GM12875 (cell line): ENCODE results near the gene RHAG.

Experiments
- H3K4me3 ChIP-seq: one replicate; pipeline ENCODE4 v1.5.1; 2011; ENCODE audit warnings: low read depth, low read length, control low read depth
- TF ChIP-seq, protein P1 (sequence below): IDR thresholded peaks from 2 replicates; pipeline ENCODE4 v1.5.1; 2011; ENCODE audit warnings: low read depth, mild to moderate bottlenecking, control low read depth, inconsistent platforms, low read length, moderate library complexity, borderline replicate concordance; ENCODE audit not compliant: insufficient read depth

The RHAG gene

DNA sequence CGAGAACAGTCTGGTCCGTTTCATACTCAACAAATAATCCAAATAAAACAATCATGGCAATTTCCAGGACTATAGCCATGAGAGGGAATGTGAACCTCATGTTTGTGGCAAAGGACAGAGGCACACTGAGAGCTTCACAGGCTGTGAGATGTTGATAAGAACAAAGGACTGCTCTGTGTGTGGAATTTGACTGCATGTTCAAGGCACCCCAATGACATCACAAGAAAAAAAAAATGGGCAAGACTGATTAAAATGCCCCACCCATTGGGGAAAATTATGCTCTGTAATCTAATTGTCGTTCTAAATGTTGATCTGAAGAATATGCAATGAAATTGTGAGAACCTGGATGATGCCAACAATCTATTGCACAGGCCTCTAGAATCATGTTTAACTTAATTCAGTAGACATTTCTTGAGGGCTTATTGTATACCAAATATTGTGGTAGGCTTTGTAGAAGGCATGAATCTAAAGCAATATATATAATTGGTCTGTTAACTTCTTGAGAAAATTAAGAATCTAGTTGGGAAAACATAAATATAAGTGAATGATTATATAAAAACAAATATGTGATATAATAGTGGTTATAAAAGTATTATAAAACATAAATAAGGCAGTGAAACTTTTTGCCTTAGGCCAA, at the start of gene RHAG:
TSS of gene RHAG (minus strand) at position 127 of the 637 bp plus-strand sequence. CDS start at position 100, 27 bp downstream.
- TF ChIP-seq, protein P1, sequence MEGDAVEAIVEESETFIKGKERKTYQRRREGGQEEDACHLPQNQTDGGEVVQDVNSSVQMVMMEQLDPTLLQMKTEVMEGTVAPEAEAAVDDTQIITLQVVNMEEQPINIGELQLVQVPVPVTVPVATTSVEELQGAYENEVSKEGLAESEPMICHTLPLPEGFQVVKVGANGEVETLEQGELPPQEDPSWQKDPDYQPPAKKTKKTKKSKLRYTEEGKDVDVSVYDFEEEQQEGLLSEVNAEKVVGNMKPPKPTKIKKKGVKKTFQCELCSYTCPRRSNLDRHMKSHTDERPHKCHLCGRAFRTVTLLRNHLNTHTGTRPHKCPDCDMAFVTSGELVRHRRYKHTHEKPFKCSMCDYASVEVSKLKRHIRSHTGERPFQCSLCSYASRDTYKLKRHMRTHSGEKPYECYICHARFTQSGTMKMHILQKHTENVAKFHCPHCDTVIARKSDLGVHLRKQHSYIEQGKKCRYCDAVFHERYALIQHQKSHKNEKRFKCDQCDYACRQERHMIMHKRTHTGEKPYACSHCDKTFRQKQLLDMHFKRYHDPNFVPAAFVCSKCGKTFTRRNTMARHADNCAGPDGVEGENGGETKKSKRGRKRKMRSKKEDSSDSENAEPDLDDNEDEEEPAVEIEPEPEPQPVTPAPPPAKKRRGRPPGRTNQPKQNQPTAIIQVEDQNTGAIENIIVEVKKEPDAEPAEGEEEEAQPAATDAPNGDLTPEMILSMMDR = no peak
- H3K4me3 ChIP-seq = no peak within 1 kb of the TSS

DNA sequence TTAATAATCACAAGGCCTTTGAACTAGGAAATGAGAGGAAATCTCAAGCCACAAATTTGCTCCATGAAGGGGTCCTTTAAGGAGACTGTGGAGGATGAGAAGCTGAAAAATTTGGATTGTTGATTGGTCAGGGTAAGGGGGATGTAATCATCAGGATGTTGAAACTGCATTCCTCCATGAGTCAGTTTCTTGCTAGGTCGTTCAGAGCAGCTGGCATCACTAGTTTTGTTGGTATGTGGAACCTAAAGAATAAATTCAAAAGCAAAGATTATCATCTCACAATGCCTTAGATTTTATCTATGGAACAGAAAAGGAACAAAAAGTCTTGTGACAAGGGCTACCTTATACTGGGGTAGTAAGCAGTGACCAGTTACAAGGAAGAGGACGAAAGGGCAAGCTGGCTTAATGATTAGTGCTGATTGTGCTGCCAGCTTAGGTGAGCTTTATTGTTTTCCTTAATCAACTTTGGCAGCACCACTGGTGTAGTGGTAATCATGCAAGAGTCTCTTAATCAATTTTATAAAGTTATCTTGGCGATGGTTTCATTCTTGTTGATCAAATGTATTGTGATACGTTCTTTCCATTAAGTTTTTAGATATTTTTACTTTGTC, 40.1 kb upstream of the RHAG start:
- TF ChIP-seq, protein P1 = no peak
- H3K4me3 ChIP-seq = no peak overlapping the region

GRCh38 chr6:49675816-49676215, 39.2 kb upstream of the RHAG start:
- no peak overlapping the region for H3K4me3 ChIP-seq
- TF ChIP-seq, protein P1 = no peak

DNA sequence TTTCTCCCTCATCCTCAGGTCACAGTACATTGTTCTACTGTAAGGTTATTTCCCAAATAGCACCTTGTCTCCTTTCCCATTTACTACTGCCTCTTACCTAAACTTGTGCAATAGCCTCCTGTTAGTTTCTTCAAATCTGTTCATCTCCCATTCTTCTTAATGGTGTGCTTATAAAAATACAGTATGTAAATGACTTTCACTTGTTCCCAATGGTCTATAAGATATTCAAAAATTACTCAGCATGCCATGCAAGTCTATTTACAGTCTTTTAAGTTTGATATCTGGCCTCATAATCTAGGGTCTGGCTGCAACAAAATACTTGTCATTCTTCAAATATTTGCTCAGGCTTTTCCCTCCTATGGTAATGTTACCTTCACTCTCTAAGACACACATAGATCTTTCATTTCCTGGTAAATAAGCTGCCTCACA, 31.5 kb upstream of the RHAG start:
- TF ChIP-seq, protein P1 = no peak
- no peak overlapping the region for H3K4me3 ChIP-seq

DNA sequence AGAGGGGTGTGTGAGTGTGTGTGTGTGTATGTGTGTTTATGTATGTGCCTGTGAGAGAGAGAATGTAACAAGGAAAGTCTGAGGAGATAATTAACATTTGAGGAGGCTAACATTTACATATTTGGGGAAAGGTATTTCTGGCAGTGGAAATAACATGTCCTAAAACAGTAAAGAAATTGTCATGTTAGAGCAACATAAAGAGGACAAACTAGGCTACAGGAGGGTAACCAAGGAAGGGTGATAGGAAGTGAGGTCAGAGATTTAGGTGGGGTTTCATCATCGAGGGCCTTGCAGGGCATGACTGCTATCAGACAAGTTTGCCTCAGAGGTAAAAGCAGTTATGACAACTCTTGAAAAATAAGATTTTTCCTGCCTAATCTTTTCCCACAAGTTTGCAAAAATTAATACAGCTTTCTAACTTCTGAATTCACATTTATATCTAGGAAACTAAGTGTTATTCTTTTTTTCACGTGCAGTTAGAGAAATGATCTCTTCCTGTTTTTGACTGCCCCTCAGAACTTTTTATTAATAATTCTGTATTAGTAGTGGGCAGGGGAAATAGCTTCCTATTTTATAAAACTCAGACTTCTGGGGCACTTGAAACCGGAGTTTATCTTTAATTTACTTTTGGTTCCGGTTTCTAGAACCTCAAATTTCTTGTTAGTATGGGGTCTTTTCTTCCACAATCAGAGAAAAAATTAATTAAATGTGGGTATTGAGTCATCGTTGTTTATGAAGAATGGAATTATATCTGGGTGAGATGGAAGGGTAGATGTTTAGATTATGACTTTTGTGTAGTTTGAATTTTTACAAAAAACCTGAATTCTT, 30.5 kb upstream of the RHAG start:
- TF ChIP-seq, protein P1 = no peak
- no peak overlapping the region for H3K4me3 ChIP-seq

DNA sequence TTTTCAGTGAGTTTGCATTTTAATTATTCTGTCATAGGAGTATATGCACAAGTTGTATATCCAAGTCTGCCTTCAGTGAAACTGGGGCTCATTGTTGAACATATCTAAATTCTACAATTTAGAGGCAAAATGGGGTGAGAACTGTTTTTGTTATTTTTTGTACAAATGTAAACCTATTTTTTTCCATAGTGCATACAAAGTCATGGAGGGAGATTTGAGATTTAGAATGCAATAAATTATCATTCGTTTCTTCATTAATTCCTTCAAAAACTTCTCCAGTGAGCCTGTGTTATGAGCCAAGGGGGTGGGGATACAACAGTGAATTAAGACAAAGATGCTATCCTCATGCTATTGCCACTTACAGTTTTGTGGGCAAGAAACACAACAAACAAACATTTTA, 29.8 kb upstream of the RHAG start:
- TF ChIP-seq, protein P1 = no peak
- H3K4me3 ChIP-seq = no peak overlapping the region
